SU-DHL-6 (cell line): ENCODE data around the gene PDE1C.

ENCODE experiments used
- CTCF ChIP-seq: fragments of 200-600 bp; sonication (generic); IDR thresholded peaks from one replicate; pipeline ENCODE4 v1.5.1; 2017; ENCODE audit warnings: antibody characterized with exemption, mild to moderate bottlenecking, low read length, moderate library complexity; ENCODE audit not compliant: insufficient read depth, poor library complexity, severe bottlenecking
- EZH2phosphoT487 ChIP-seq: fragments of 200-600 bp; sonication (generic), shearing (Covaris generic); conservative IDR thresholded peaks from 2 replicates; pipeline ENCODE4 v1.6.1; 2018; ENCODE audit warnings: mild to moderate bottlenecking, antibody characterized with exemption, low read length, moderate library complexity, mixed read lengths

- no peak for TF ChIP-seq CTCF
- no peak for TF ChIP-seq EZH2phosphoT487
These were observed 3.3 kb upstream of the PDE1C start for GRCh38 chr7:32073533-32073932.
